Caki2 (cell line): Measurements from ENCODE around the gene CAV3. TPM values are rescaled to one million over a fixed set of nuclear protein-coding genes. Genes with fewer than 3 reads are reported as not detected.

Experiments
- DNase-seq: peaks from one replicate; pipeline ENCODE4 v3.0.0-alpha.2; 2015; ENCODE audit warnings: low read depth
- in situ Hi-C: cut with HindIII; loops from 2 replicates; pipeline ENCODE4 v1.10.0; 2016; ENCODE audit warnings: low sequenced_read_pairs, low pct_unique_long_range_greater_than_20kb, mixed read lengths
- total RNA-seq: library from RNA; depleted of rRNA; stranded (reverse); fragments of >200 nt; shearing (Covaris generic); gene quantifications from 2 replicates; pipeline ENCODE4 v1.2.3, GENCODE V29; 2014; ENCODE audit warnings: low replicate concordance; rRNA removed

Gene CAV3
- total RNA-seq, 1 experiment from 2014 or later = not detected

DNA sequence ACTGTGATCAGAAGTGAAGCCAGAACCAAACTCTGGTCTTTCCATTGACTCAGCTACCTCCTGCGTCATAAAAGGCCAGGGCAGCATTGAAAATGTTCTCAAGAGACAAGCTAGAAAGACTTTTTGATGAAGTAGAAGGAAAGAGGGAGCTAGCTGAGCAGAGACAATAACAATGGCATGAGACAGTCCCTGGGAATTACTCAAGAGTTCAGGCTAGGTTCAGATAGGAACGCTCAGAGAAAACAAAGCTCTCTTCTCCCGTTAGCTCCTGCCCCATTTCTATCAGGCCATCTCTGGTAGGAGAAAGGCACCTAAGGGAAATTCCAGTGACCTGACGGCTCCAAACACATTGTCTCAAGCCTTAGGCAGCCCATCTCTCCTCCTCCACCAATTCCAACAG lies 42.8 kb downstream of the CAV3 start:
- in situ Hi-C loops = no loop called here

DNA sequence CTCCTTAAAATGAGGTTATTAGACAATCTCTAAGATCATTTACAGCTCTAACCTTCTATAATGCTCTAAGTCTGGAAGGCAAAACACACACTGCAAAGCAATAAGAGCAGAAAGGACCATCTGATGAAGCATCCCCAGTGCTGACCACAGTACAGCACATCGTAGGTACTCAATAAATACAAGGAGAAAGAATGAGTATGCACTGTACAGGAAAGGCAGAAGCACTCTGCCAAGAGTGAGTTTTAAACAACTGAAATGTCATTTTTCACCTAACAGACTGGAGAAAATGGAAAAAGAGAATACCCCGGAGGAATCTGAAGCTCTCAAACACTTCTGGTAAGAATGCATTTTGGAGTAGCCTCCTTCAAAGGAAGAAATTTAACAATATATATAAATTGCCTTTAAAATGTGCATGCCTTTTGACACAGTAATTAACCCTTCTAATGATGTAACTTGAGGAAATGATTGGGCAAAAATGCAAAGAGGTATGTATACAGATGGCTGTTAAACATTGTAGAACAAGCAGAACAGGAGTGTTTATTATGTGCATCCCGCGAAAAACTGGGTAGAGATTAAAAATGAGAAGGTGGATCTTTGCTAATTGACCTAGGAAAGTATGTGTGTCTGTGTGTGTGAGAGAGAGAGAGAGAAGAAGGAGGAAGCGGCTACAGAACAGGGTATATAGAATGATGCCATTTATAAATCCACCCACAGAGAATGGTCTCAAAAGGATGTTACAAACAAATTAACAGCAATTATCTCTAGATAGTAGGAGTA lies 43.8 kb downstream of the CAV3 start:
- in situ Hi-C loops = no loop called here
- DNase-seq = no peak

More for the DNA sequence above, 42.8 kb downstream of the CAV3 start:
- DNase-seq = peak; percentile 19

DNA sequence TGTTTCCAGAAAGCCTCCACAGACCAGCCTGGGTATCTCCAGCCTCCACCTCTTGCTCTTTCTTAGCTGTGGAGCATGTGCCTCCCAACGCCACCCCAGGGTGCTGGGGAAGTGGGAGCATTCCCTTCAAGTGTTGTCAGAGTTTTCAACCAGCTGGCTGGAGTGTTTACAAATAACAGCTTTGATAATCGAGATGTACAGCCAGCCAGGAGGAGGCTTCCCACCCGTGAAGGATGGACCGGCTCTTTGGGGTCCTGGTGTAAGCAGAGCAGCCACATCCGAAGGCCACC lies 44.3 kb downstream of the CAV3 start:
- DNase-seq = no peak
- in situ Hi-C loops = no loop called here

DNA sequence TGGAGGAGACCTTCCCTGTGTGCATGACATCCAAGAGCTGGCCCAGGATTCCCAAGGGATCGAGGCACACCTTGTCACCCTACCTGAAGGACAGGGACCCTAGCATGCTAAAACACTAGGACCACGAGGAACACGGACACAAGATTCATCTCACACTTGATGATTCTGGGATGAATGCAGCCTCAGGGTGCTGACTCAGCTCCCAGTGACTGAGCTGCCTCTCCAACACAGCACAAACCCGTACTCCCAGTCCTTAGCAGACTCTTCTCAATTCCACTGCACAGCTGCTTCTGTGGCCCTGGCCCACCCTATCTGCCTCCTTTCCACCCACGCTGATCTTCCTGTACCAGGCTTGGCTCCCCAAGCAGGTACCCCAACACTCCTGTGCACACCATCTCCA lies 44.9 kb downstream of the CAV3 start:
- in situ Hi-C loops = no loop called here
- DNase-seq = no peak

DNA sequence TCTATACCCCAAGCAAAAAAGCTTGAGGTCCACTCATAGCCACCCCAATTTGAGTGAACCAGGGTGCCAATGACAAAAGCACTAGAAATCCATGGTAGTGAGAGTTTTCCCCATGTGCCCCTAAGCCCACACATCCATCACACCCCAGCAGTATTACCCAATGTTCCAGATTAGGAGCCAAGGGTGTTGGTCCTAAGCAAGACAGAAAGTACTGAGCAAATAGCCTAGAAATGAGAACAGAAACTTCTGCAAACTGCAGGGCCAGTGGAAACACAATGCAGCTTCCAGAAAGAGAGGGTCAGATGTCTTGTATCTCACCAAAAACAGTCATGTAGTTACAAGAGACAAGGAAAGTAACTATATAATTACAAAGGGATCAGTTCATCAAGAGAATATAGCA lies 46.7 kb downstream of the CAV3 start:
- no peak for DNase-seq
- in situ Hi-C loops = no loop called here

DNA sequence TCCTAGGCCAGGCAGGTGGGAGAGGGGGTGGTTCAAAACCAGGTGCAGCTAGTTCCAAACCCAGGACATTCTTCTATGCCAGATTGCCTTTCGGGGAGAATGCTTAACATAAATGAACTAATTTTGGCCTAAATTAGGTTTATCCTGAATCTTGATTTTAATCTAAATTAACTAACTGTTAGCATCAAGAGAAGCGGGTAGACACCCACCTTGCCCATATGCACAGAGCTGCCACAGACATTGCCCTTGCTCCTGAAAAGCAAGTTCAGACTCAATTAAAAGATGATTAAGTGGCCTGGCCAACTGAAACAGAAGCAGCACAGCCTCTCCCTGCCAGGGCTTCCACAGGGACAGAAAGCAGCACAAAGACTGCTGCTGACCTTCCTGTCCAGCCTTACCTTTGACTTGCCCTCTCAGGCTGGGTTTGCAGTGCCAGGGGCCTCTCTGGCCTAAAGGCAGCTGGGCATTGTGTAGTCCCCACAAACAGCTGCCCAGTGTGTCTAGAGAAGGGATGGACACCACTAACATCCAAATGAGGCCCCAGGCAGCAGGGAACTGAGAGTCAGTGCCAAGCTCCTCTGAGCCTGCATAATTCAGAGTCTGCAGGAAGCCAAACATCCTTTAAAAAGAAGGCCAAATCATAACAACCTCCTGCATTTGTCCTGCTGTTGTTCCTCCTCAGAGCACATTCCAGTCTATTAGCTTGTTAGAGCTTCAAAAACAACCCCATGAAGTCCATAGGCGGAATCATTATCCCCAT lies 51.3 kb downstream of the CAV3 start:
- no peak for DNase-seq
- in situ Hi-C loops = no loop called here

DNA sequence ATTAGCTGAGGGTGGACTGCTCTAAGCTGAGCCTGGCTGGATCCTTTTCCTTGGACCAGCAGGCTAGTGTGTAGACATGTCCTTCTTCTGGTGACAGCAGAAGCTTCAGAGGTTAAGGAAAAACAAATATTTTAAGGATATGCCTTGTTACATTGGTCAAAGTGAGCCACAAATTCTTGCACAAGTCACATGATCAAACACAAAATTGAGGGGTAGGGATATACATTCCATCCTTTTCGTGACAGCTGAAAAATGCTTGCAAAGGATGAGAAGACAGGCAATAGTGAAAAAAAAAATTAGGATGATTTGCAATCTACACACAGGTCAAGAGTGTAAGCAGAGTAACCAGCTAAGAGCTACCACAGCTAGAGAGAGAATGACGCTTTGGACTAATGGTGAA lies 56.9 kb downstream of the CAV3 start:
- in situ Hi-C loops = no loop called here
- no peak for DNase-seq

DNA sequence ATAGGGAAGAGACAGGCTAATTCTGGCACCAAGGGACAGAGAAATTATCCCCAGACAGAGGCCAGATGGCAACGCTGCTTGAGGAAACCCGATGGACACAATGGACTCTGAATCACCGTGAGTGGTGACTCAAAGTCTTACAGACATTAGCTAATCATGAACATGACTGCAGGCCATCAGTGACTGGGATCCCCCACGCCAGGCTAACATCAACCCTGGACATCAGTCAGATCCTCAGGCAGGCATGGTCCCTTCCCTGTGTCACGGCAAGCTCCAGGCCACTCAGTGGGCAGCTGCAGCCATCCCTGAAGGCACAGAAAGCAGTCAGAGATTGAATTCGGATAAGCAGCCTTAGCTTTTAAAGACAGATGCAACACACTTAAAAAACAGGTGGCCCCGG lies 59.6 kb downstream of the CAV3 start:
- in situ Hi-C loops = no loop called here
- DNase-seq = peak; percentile 68

DNA sequence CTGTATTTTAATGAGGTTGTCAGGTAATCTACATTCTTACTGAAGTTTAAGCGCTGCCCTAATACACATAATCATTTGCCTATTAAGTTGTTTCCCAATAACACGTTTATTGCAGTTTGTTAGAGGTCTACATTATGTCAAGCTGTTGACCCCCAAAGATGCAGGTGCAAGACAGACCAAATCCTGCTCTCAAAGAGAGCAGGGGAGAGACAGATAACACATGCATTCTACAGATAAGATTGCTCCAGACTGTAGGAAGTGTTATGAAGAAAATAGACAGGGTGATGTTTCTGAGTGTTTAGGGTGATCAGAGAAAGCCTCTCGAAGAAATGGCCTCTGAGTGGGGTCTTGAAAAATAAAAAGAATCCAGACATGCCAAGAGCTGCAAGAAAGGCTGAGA lies 60.6 kb downstream of the CAV3 start:
- in situ Hi-C loops = no loop called here
- no peak for DNase-seq

Other genes with a start within 250 kb of the CAV3 start
- 28.6 and 50.1 TPM in 2 replicates for gene LMCD1, start 232.0 kb upstream of the CAV3 start, total RNA-seq
- gene SSUH2, start 89.0 kb upstream of the CAV3 start, total RNA-seq = 6.4 TPM in 1 of 2 replicates, not detected in the other
- gene OXTR, start 35.8 kb downstream of the CAV3 start, total RNA-seq = 0.61 and 1.6 TPM in 2 replicates
- 3.9 and 11.9 TPM in 2 replicates for gene RAD18, start 229.7 kb downstream of the CAV3 start, total RNA-seq